GM12878 (cell line): ENCODE results near the gene BCKDHA. TPM values are rescaled to one million over a fixed set of nuclear protein-coding genes. Genes with fewer than 3 reads are reported as not detected.

ENCODE experiments used
- ATAC-seq: fragments of 200-7000 bp; cut with Tn5 transposase; 3 replicates; pipeline ENCODE4 v1.9.1; 2020; ENCODE audit warnings: mild to moderate bottlenecking, moderate library complexity
- BruUV-seq: library from RNA; stranded (reverse); fragments of 400-500 nt; replicated peaks from 2 replicates; lab custom pipeline; 2021; lab: Mats Ljungman, UMichigan
- CTCF ChIA-PET: fragments of 300-600 bp; sonication (Branson Sonifier 250); formaldehyde crosslinking; extraction: SDS; loops from one replicate; lab custom pipeline; 2021; ENCODE audit warnings: inconsistent platforms; lab: Yijun Ruan, JAX
- POLR2A ChIA-PET: fragments of 350-600 bp; formaldehyde crosslinking; extraction: SDS; loops from one replicate; lab custom pipeline; 2021; ENCODE audit warnings: inconsistent platforms; lab: Charles Lee
- RAD21 ChIA-PET: fragments of 300-600 bp; sonication (Branson Sonifier 250); formaldehyde crosslinking; loops from one replicate; lab custom pipeline; 2023; ENCODE audit warnings: antibody characterized with exemption; ENCODE audit not compliant: unreplicated experiment; lab: Charles Lee
- SMC1A ChIA-PET: fragments of 300-600 bp; sonication (Branson Sonifier 250); formaldehyde crosslinking; loops from one replicate; lab custom pipeline; 2023; ENCODE audit not compliant: unreplicated experiment, uncharacterized antibody; lab: Charles Lee
- DNase-seq: peaks from one replicate; pipeline ENCODE4 v3.0.0-alpha.2; 2011; ENCODE audit warnings: low read depth, low spot score
- FAIRE-seq: peaks from 3 replicates; lab custom pipeline; 2011; peaks lifted over from hg19 to GRCh38; lab: Jason Lieb, UNC
- H2AFZ ChIP-seq: 2 replicates; pipeline ENCODE4 v1.6.0; 2011; ENCODE audit warnings: low read depth, low read length, control low read depth; ENCODE audit not compliant: control insufficient read depth
- H3K27ac ChIP-seq: 2 replicates; pipeline ENCODE4 v1.5.1; 2011; ENCODE audit warnings: control low read depth; ENCODE audit not compliant: control insufficient read depth, insufficient read depth
- H3K27me3 ChIP-seq, 2 experiments: replicated peaks in 1 of 2; 2 replicates each; pipeline versions ENCODE4 v1.6.0 to v1.6.1; 2011; ENCODE audit warnings: low read length in 1 of 2; ENCODE audit not compliant: control insufficient read depth in 2 of 2, insufficient read depth in 2 of 2
- H3K36me3 ChIP-seq, 2 experiments: 2 replicates each; pipeline ENCODE4 v1.5.1; 2011; ENCODE audit warnings: low read length in 1 of 2; ENCODE audit not compliant: control insufficient read depth in 2 of 2, insufficient read depth in 2 of 2
- H3K4me1 ChIP-seq: 2 replicates; pipeline ENCODE4 v1.6.1; 2011; ENCODE audit warnings: mild to moderate bottlenecking, low read length, moderate library complexity, mixed read lengths; ENCODE audit not compliant: control insufficient read depth, insufficient read depth
- H3K4me2 ChIP-seq: 2 replicates; pipeline ENCODE4 v1.6.0; 2011; ENCODE audit warnings: control low read depth; ENCODE audit not compliant: control insufficient read depth, insufficient read depth
- H3K4me3 ChIP-seq: fragments of 200-600 bp; sonication (generic); 2 replicates; pipeline ENCODE4 v1.5.1; 2016
- H3K79me2 ChIP-seq: 2 replicates; pipeline ENCODE4 v1.6.0; 2011; ENCODE audit warnings: low read length; ENCODE audit not compliant: control insufficient read depth, insufficient read depth
- H3K9ac ChIP-seq: 2 replicates; pipeline ENCODE4 v1.8.0; 2011; ENCODE audit warnings: low read length, control low read depth, mixed read lengths; ENCODE audit not compliant: control insufficient read depth, insufficient read depth
- H3K9me3 ChIP-seq: replicated peaks from 3 replicates; pipeline ENCODE4 v1.5.1; 2011; ENCODE audit warnings: mild to moderate bottlenecking, low read length; ENCODE audit not compliant: control insufficient read depth, insufficient read depth
- H4K20me1 ChIP-seq: 2 replicates; pipeline ENCODE4 v1.6.0; 2011; ENCODE audit not compliant: control insufficient read depth, insufficient read depth
- DPF2 ChIP-seq: fragments of 450-650 bp; IDR thresholded peaks from 2 replicates; pipeline ENCODE4 v1.6.1; 2017; ENCODE audit warnings: mild to moderate bottlenecking
- HDAC6 ChIP-seq: fragments of 200-600 bp; sonication (generic); IDR thresholded peaks from one replicate; pipeline ENCODE4 v1.8.0; 2017; ENCODE audit warnings: antibody characterized with exemption; ENCODE audit not compliant: unreplicated experiment
- MTA2 ChIP-seq: fragments of 450-650 bp; IDR thresholded peaks from 2 replicates; pipeline ENCODE4 v1.6.1; 2016; ENCODE audit warnings: low read depth, mild to moderate bottlenecking, moderate library complexity
- POU2F2 ChIP-seq: IDR thresholded peaks from 3 replicates; pipeline ENCODE4 v1.6.1; 2011; ENCODE audit warnings: low read depth, mild to moderate bottlenecking, low read length, borderline replicate concordance
- RAD21 ChIP-seq: IDR thresholded peaks from 2 replicates; pipeline ENCODE4 v1.6.1; 2011; ENCODE audit warnings: mild to moderate bottlenecking, low read depth, low read length, moderate library complexity; ENCODE audit not compliant: insufficient read depth
- RUNX3 ChIP-seq: IDR thresholded peaks from 2 replicates; pipeline ENCODE4 v1.6.1; 2012; ENCODE audit warnings: low read length, inconsistent platforms
- STAT1 ChIP-seq: fragments of 450-650 bp; conservative IDR thresholded peaks from 2 replicates; pipeline ENCODE4 v1.6.1; 2014; ENCODE audit warnings: antibody characterized with exemption, mild to moderate bottlenecking
- ZBED1 ChIP-seq: IDR thresholded peaks from 2 replicates; pipeline ENCODE4 v1.6.1; 2016; ENCODE audit warnings: borderline replicate concordance
- WGBS: methylation state at CpG from one replicate; pipeline ENCODE4 v1.1.6; 2016; ENCODE audit warnings: low lambda C conversion rate; ENCODE audit not compliant: insufficient replicate concordance, insufficient coverage; ENCODE audit errors: missing lambda C conversion rate; 5-methylcytosine and 5-hydroxymethylcytosine counted together
- in situ Hi-C: fragments of 300-500 bp; cut with MboI; formaldehyde crosslinking; loops from 9 replicates; pipeline ENCODE4 v1.14.3; 2018; ENCODE audit warnings: mixed read lengths
- intact Hi-C: fragments of 100-400 bp; cut with micrococcal nuclease; formaldehyde crosslinking; loops from one replicate; pipeline ENCODE4 v1.14.2; 2022; ENCODE audit not compliant: unreplicated experiment
- polyA plus RNA-seq, 11 experiments: library from polyadenylated mRNA; depleted of rRNA in 4 of 11; unstranded in 6 of 11; stranded (reverse) in 5 of 11; fragments of >200 nt; fragmentation: Nextera tagmentation in 4 of 11; fragmentation: Illumina TruSeq in 1 of 11; extraction: Ambion mirVana in 4 of 11; extraction: Trizol in 1 of 11; gene quantifications; 1 replicate in 1 of 11; 2 replicates in 10 of 11; pipeline versions ENCODE4 v1.2.1 to v1.2.3, GENCODE V29; 2011 to 2016; ENCODE audit warnings: inconsistent platforms in 2 of 11, missing spikeins in 2 of 11, low read depth in 1 of 11
- total RNA-seq, 4 experiments: library from RNA; depleted of rRNA in 3 of 4; stranded (reverse); fragments of >200 nt in 3 of 4; fragmentation: Illumina TruSeq in 1 of 4; extraction: Trizol in 1 of 4; gene quantifications; 2 replicates each; pipeline versions ENCODE4 v1.2.1 to v1.2.3, GENCODE V29; 2013 to 2021
- TF ChIP-seq, protein P1 (sequence below): IDR thresholded peaks from 2 replicates; pipeline ENCODE4 v1.6.1; 2011; ENCODE audit warnings: mild to moderate bottlenecking, low read depth, low read length, moderate library complexity; ENCODE audit not compliant: insufficient replicate concordance
- TF ChIP-seq, protein P2 (sequence below): fragments of 450-650 bp; IDR thresholded peaks from 2 replicates; pipeline ENCODE4 v1.6.1; 2016; ENCODE audit warnings: mild to moderate bottlenecking
- TF ChIP-seq, protein P3 (sequence below): IDR thresholded peaks from 2 replicates; pipeline ENCODE4 v1.6.1; 2012; ENCODE audit warnings: mild to moderate bottlenecking, low read depth, low read length
- TF ChIP-seq, protein P4 (sequence below): fragments of 450-650 bp; IDR thresholded peaks from 2 replicates; pipeline ENCODE4 v1.6.1; 2017; ENCODE audit warnings: mild to moderate bottlenecking
- TF ChIP-seq, protein P5 (sequence below): fragments of 450-650 bp; IDR thresholded peaks from 2 replicates; pipeline ENCODE4 v1.6.1; 2017; ENCODE audit warnings: borderline replicate concordance

BCKDHA gene
- total and polyA plus RNA-seq, 10 of the 15 experiments (the other 5 are each of a cell fraction or from before 2014, with no cell fraction given): 9.9 to 107 (median 46.4) TPM

DNA sequence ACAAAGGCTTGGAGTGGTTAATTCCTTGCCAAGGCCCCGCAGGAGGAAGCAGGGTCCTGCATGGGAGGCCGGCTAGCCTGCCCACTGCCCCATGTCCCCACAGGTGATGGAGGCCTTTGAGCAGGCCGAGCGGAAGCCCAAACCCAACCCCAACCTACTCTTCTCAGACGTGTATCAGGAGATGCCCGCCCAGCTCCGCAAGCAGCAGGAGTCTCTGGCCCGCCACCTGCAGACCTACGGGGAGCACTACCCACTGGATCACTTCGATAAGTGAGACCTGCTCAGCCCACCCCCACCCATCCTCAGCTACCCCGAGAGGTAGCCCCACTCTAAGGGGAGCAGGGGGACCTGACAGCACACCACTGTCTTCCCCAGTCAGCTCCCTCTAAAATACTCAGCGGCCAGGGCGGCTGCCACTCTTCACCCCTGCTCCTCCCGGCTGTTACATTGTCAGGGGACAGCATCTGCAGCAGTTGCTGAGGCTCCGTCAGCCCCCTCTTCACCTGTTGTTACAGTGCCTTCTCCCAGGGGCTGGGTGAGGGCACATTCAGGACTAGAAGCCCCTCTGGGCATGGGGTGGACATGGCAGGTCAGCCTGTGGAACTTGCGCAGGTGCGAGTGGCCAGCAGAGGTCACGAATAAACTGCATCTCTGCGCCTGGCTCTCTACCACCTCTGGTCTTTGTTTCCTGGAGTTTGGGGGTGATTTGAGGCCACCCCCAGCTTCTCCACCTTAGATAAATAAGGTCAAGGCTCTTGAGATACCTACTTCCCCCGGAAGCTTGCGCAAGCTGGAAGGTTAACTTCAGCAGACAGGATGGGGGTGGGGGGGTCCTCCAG, 26.9 kb downstream of the BCKDHA start:
- Histone ChIP-seq H3K9ac (no peak overlapping the region), H3K4me3 (no peak overlapping the region), H3K36me3 (peaks cover 7 to 16% of the 10 kb centered on the region in 2 experiments), H2AFZ (no peak overlapping the region), H4K20me1 (no peaks in the 10 kb centered on the region; the same call in 1 of the 2 replicates), H3K27ac (no peak overlapping the region), H3K9me3 (no peaks in the 10 kb centered on the region), H3K27me3 (no peaks in the 10 kb centered on the region), H3K4me1 (peaks cover 9% of the 10 kb centered on the region), H3K79me2 (no peaks in the 10 kb centered on the region; the same call in 1 of the 2 replicates), H3K4me2 (no peak overlapping the region)
- BruUV-seq: no TSS peak
- CTCF ChIA-PET: interaction anchor here (1.4 kb wide), 1 partner anchor 15 kb away, joined by 3 read pairs; the partner anchor contains the start of gene DMAC2
- POLR2A ChIA-PET: interaction anchor here (0.5 to 1.1 kb wide), 2 partner anchors 75 to 130 kb away, joined by 3 to 8 read pairs; no protein-coding TSS in a partner anchor
- RAD21 ChIA-PET: no interaction called here
- FAIRE-seq (no peak), DNase-seq (no peak), ATAC-seq (no peak)
- SMC1A ChIA-PET: no interaction called here
- in situ Hi-C loops (no loop called here), intact Hi-C loops (no loop called here)
- WGBS: 94% methylated on average over 21 of the region's 21 CpGs
- TF ChIP-seq MTA2 (no peak), DPF2 (no peak), ZBED1 (no peak), HDAC6 (no peak), STAT1 (no peak), RAD21 (no peak), RUNX3 (no peak), POU2F2 (no peak)
- TF ChIP-seq, protein P1, sequence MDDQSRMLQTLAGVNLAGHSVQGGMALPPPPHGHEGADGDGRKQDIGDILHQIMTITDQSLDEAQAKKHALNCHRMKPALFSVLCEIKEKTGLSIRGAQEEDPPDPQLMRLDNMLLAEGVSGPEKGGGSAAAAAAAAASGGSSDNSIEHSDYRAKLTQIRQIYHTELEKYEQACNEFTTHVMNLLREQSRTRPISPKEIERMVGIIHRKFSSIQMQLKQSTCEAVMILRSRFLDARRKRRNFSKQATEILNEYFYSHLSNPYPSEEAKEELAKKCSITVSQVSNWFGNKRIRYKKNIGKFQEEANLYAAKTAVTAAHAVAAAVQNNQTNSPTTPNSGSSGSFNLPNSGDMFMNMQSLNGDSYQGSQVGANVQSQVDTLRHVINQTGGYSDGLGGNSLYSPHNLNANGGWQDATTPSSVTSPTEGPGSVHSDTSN: no peak
- TF ChIP-seq, protein P2, sequence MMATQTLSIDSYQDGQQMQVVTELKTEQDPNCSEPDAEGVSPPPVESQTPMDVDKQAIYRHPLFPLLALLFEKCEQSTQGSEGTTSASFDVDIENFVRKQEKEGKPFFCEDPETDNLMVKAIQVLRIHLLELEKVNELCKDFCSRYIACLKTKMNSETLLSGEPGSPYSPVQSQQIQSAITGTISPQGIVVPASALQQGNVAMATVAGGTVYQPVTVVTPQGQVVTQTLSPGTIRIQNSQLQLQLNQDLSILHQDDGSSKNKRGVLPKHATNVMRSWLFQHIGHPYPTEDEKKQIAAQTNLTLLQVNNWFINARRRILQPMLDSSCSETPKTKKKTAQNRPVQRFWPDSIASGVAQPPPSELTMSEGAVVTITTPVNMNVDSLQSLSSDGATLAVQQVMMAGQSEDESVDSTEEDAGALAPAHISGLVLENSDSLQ: no peak
- TF ChIP-seq, protein P3, sequence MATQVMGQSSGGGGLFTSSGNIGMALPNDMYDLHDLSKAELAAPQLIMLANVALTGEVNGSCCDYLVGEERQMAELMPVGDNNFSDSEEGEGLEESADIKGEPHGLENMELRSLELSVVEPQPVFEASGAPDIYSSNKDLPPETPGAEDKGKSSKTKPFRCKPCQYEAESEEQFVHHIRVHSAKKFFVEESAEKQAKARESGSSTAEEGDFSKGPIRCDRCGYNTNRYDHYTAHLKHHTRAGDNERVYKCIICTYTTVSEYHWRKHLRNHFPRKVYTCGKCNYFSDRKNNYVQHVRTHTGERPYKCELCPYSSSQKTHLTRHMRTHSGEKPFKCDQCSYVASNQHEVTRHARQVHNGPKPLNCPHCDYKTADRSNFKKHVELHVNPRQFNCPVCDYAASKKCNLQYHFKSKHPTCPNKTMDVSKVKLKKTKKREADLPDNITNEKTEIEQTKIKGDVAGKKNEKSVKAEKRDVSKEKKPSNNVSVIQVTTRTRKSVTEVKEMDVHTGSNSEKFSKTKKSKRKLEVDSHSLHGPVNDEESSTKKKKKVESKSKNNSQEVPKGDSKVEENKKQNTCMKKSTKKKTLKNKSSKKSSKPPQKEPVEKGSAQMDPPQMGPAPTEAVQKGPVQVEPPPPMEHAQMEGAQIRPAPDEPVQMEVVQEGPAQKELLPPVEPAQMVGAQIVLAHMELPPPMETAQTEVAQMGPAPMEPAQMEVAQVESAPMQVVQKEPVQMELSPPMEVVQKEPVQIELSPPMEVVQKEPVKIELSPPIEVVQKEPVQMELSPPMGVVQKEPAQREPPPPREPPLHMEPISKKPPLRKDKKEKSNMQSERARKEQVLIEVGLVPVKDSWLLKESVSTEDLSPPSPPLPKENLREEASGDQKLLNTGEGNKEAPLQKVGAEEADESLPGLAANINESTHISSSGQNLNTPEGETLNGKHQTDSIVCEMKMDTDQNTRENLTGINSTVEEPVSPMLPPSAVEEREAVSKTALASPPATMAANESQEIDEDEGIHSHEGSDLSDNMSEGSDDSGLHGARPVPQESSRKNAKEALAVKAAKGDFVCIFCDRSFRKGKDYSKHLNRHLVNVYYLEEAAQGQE: no peak
- TF ChIP-seq, protein P4, sequence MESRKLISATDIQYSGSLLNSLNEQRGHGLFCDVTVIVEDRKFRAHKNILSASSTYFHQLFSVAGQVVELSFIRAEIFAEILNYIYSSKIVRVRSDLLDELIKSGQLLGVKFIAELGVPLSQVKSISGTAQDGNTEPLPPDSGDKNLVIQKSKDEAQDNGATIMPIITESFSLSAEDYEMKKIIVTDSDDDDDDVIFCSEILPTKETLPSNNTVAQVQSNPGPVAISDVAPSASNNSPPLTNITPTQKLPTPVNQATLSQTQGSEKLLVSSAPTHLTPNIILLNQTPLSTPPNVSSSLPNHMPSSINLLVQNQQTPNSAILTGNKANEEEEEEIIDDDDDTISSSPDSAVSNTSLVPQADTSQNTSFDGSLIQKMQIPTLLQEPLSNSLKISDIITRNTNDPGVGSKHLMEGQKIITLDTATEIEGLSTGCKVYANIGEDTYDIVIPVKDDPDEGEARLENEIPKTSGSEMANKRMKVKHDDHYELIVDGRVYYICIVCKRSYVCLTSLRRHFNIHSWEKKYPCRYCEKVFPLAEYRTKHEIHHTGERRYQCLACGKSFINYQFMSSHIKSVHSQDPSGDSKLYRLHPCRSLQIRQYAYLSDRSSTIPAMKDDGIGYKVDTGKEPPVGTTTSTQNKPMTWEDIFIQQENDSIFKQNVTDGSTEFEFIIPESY: no peak
- TF ChIP-seq, protein P5, sequence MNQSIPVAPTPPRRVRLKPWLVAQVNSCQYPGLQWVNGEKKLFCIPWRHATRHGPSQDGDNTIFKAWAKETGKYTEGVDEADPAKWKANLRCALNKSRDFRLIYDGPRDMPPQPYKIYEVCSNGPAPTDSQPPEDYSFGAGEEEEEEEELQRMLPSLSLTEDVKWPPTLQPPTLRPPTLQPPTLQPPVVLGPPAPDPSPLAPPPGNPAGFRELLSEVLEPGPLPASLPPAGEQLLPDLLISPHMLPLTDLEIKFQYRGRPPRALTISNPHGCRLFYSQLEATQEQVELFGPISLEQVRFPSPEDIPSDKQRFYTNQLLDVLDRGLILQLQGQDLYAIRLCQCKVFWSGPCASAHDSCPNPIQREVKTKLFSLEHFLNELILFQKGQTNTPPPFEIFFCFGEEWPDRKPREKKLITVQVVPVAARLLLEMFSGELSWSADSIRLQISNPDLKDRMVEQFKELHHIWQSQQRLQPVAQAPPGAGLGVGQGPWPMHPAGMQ: no peak
